NCI-H1694 (cell line): ENCODE measurements around the gene DZIP3.
"Not testable (repeated sequence)": the region's sequence is repeated elsewhere in the genome, so short reads cannot be mapped to it uniquely, and the experiment has no call there.

ENCODE experiments used
- DNase-seq: peaks from one replicate; lab custom pipeline; 2025; lab: John Stamatoyannopoulos, UW

The DZIP3 gene

GRCh38 chr3:108602249-108602934, 12.9 kb downstream of the DZIP3 start:
- DNase-seq: no peak

- DNase-seq: no peak
These were observed 13.4 kb downstream of the DZIP3 start for GRCh38 chr3:108602935-108603294.

- no peak for DNase-seq
These were observed 14.2 kb downstream of the DZIP3 start for GRCh38 chr3:108603691-108604090.

GRCh38 chr3:108605028-108605427, 15.5 kb downstream of the DZIP3 start:
- DNase-seq: no peak

- DNase-seq: no peak
These were observed 16.0 kb downstream of the DZIP3 start for GRCh38 chr3:108605491-108605890.

- no peak for DNase-seq
These were observed 19.2 kb downstream of the DZIP3 start for GRCh38 chr3:108608750-108609149.

- no peak for DNase-seq
These were observed 21.1 kb downstream of the DZIP3 start for GRCh38 chr3:108610651-108611050.

GRCh38 chr3:108616090-108616489, 26.6 kb downstream of the DZIP3 start:
- not testable (repeated sequence) for DNase-seq

GRCh38 chr3:108620250-108620649, 30.7 kb downstream of the DZIP3 start:
- DNase-seq: no peak

GRCh38 chr3:108623504-108623903, 34.0 kb downstream of the DZIP3 start:
- no peak for DNase-seq

- DNase-seq: no peak
These were observed 40.5 kb downstream of the DZIP3 start for GRCh38 chr3:108629974-108630373.

GRCh38 chr3:108642526-108642925, 53.0 kb downstream of the DZIP3 start:
- DNase-seq: no peak

GRCh38 chr3:108645364-108645763, 55.8 kb downstream of the DZIP3 start:
- DNase-seq: no peak

- DNase-seq: not testable (repeated sequence)
These were observed 66.1 kb downstream of the DZIP3 start for GRCh38 chr3:108655664-108656063.

- no peak for DNase-seq
These were observed 72.2 kb downstream of the DZIP3 start for GRCh38 chr3:108661699-108662098.

GRCh38 chr3:108662142-108662738, 72.7 kb downstream of the DZIP3 start:
- DNase-seq: peak; percentile 75

- no peak for DNase-seq
These were observed 74.7 kb downstream of the DZIP3 start for GRCh38 chr3:108664266-108664665.

- DNase-seq: no peak
These were observed 77.8 kb downstream of the DZIP3 start for GRCh38 chr3:108667312-108667711.

GRCh38 chr3:108669208-108669607, 79.7 kb downstream of the DZIP3 start:
- no peak for DNase-seq

GRCh38 chr3:108672701-108673100, 83.2 kb downstream of the DZIP3 start:
- DNase-seq: no peak

- no peak for DNase-seq
These were observed 84.6 kb downstream of the DZIP3 start for GRCh38 chr3:108673988-108674661.

GRCh38 chr3:108677811-108678210, 88.3 kb downstream of the DZIP3 start:
- DNase-seq: no peak

- not testable (repeated sequence) for DNase-seq
These were observed 102.8 kb downstream of the DZIP3 start for GRCh38 chr3:108692286-108692685.
